ENCODE results near the gene NHLRC4. TPM values are rescaled to one million over a fixed set of nuclear protein-coding genes. Genes with fewer than 3 reads are reported as not detected.

NHLRC4 gene
- total RNA-seq, 1 experiment from 2014 or later = 4.0 TPM

DNA sequence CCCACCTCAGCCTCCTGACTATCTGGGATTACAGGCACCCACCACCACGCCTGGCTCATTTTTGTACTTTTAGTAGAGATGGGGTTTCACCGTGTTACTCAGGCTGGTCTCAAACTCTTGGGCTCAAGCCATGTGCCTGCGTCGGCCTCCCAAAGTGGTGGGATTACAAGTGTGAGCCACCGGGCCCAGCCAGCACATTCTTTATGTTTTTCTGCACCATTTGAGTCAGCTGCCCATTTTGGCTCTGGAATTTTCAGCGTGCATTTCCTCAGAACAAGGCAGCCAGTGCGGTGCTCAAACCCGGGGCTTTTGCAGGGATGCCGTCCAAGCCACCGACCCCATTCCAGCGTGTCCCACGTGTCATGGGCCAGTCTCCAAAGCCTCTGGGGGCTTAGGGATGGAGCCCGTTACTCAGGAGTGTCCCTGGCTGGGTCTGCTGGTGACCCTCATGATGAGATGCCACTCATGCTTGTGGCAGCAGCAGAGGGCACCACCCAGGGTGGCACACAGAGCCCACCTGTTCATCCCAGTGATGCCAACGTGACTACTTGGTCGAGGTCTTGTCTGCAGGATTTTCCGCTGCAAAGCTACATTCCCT is 19.3 kb downstream of the NHLRC4 start:
- no peaks in the 10 kb centered on the region for H3K9me3 ChIP-seq (ENCODE audit: control insufficient read depth, insufficient read depth, low read depth, low read length)
- no peaks in the 10 kb centered on the region for H3K36me3 ChIP-seq (ENCODE audit: control insufficient read depth, insufficient read depth, low read length)
- H3K27me3 ChIP-seq (ENCODE audit: control insufficient read depth, insufficient read depth, low read length) = no peaks in the 10 kb centered on the region
- TF ChIP-seq, protein P1, sequence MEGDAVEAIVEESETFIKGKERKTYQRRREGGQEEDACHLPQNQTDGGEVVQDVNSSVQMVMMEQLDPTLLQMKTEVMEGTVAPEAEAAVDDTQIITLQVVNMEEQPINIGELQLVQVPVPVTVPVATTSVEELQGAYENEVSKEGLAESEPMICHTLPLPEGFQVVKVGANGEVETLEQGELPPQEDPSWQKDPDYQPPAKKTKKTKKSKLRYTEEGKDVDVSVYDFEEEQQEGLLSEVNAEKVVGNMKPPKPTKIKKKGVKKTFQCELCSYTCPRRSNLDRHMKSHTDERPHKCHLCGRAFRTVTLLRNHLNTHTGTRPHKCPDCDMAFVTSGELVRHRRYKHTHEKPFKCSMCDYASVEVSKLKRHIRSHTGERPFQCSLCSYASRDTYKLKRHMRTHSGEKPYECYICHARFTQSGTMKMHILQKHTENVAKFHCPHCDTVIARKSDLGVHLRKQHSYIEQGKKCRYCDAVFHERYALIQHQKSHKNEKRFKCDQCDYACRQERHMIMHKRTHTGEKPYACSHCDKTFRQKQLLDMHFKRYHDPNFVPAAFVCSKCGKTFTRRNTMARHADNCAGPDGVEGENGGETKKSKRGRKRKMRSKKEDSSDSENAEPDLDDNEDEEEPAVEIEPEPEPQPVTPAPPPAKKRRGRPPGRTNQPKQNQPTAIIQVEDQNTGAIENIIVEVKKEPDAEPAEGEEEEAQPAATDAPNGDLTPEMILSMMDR (IDR thresholded peaks at IDR 0.05) = no peak
- no peak for TF ChIP-seq POLR2AphosphoS5 (IDR thresholded peaks at IDR 0.05; ENCODE audit: low read depth, low read length)
- TF ChIP-seq, protein P2, sequence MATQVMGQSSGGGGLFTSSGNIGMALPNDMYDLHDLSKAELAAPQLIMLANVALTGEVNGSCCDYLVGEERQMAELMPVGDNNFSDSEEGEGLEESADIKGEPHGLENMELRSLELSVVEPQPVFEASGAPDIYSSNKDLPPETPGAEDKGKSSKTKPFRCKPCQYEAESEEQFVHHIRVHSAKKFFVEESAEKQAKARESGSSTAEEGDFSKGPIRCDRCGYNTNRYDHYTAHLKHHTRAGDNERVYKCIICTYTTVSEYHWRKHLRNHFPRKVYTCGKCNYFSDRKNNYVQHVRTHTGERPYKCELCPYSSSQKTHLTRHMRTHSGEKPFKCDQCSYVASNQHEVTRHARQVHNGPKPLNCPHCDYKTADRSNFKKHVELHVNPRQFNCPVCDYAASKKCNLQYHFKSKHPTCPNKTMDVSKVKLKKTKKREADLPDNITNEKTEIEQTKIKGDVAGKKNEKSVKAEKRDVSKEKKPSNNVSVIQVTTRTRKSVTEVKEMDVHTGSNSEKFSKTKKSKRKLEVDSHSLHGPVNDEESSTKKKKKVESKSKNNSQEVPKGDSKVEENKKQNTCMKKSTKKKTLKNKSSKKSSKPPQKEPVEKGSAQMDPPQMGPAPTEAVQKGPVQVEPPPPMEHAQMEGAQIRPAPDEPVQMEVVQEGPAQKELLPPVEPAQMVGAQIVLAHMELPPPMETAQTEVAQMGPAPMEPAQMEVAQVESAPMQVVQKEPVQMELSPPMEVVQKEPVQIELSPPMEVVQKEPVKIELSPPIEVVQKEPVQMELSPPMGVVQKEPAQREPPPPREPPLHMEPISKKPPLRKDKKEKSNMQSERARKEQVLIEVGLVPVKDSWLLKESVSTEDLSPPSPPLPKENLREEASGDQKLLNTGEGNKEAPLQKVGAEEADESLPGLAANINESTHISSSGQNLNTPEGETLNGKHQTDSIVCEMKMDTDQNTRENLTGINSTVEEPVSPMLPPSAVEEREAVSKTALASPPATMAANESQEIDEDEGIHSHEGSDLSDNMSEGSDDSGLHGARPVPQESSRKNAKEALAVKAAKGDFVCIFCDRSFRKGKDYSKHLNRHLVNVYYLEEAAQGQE (IDR thresholded peaks at IDR 0.05; ENCODE audit: insufficient read depth in 1 of 2, low read depth in 2 of 2, low read length in 1 of 2) = no peak
- TF ChIP-seq TCF7L2 (IDR thresholded peaks at IDR 0.05; ENCODE audit: low read depth, low read length) = no peak
- no peak for TF ChIP-seq SIN3A (IDR thresholded peaks at IDR 0.05; ENCODE audit: borderline replicate concordance, insufficient read depth, low read depth, low read length)
- H3K4me1 ChIP-seq (ENCODE audit: control insufficient read depth, insufficient read depth, low read length) = peaks cover 27% of the 10 kb centered on the region
- ChIA-PET CTCF (no interaction called here), POLR2A (no interaction called here)
- no TSS peak for BruUV-seq (replicated peaks)
- no peak for ATAC-seq
- no peak overlapping the region for H3K27ac ChIP-seq (ENCODE audit: low read length)
- in situ Hi-C loops (cut with HindIII; ENCODE audit: low pct_unique_long_range_greater_than_20kb, low sequenced_read_pairs) = no loop called here
- intact Hi-C loops (cut with micrococcal nuclease; ENCODE audit: unreplicated experiment) = no loop called here
- DNase-seq (ENCODE audit: low read depth, low spot score) = no peak
- no peak overlapping the region for H3K4me3 ChIP-seq (ENCODE audit: low read depth in 2 of 2, low read length in 2 of 2)

DNA sequence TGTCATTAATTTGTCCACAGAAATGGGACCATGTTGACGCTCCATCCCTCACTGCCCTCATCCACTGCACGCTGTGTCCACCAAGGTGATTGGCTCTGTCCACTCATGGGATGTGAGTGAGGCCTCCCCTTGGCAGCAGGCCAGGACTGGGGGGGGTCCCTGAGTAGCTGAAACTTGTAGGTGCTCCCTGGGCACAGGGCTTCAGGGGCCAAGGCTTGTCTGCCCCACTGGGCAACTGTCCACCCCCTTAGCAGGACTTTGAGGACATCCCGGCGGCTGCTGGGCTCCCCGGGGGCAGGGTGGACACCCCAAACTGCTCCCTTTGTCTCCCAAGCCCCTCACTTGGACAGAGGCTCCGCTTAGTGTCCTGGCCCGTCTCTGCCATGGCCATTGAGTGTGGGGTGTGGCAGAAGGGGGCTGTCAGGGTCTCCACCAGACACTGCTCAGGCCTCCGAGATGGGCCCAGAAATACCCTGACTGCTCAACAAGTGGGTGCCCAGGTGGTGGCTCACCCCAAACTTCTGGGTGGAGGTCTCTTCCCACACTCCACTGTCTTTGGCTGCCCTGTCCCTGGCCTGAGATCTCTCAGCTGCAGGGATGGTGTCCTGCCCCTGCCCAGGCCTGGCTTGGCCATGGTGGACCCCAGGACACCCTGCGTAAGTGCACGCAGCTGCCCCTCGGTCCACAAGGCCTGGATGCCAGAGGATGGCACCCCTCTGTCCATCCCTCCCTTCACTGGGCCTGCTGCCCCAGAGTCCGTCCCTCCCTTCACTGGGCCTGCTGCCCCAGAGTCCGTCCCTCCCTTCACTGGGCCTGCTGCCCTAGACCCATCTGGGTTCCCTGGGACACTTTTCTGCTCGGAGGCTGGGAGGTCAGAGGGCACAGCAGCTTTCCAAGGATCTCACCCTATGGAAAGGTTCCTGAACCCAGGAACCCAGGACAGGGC is 20.1 kb downstream of the NHLRC4 start:
- intact Hi-C loops (cut with micrococcal nuclease; ENCODE audit: unreplicated experiment) (no loop called here), in situ Hi-C loops (cut with HindIII; ENCODE audit: low pct_unique_long_range_greater_than_20kb, low sequenced_read_pairs) (no loop called here)
- TF ChIP-seq, protein P1 (IDR thresholded peaks at IDR 0.05) = no peak
- TF ChIP-seq, protein P2 (IDR thresholded peaks at IDR 0.05; ENCODE audit: insufficient read depth in 1 of 2, low read depth in 2 of 2, low read length in 1 of 2) = no peak
- TF ChIP-seq SIN3A (IDR thresholded peaks at IDR 0.05; ENCODE audit: borderline replicate concordance, insufficient read depth, low read depth, low read length) = no peak; the same call in 1 of the 2 replicates
- TF ChIP-seq TCF7L2 (IDR thresholded peaks at IDR 0.05; ENCODE audit: low read depth, low read length) = no peak
- no peak; the same call in none of the 2 replicates for TF ChIP-seq POLR2AphosphoS5 (IDR thresholded peaks at IDR 0.05; ENCODE audit: low read depth, low read length)
- H3K27ac ChIP-seq (ENCODE audit: low read length) = peak overlapping the region; percentile 57; the same call in 1 of the 2 replicates
- no peak for DNase-seq (ENCODE audit: low read depth, low spot score)
- ChIA-PET CTCF (no interaction called here), POLR2A (interaction anchor here (0.6 kb wide), 1 partner anchor 35 kb away, joined by 3 read pairs; no protein-coding TSS in a partner anchor)
- peaks cover 29% of the 10 kb centered on the region for H3K4me1 ChIP-seq (ENCODE audit: control insufficient read depth, insufficient read depth, low read length)
- ATAC-seq = no peak
- peak overlapping the region in 1 of 2 experiments; percentile 78; a peak in 2 of 4 replicates for H3K4me3 ChIP-seq (ENCODE audit: low read depth in 2 of 2, low read length in 2 of 2)
- H3K36me3 ChIP-seq (ENCODE audit: control insufficient read depth, insufficient read depth, low read length) = no peaks in the 10 kb centered on the region
- no peaks in the 10 kb centered on the region for H3K27me3 ChIP-seq (ENCODE audit: control insufficient read depth, insufficient read depth, low read length)
- BruUV-seq (replicated peaks) = no TSS peak
- H3K9me3 ChIP-seq (ENCODE audit: control insufficient read depth, insufficient read depth, low read depth, low read length) = no peaks in the 10 kb centered on the region
